GM18870 (cell line): ENCODE results near the gene B3GNT4.
"Not testable (repeated sequence)": the region's sequence is repeated elsewhere in the genome, so short reads cannot be mapped to it uniquely, and the experiment has no call there.

Source experiments
- ATAC-seq: cut with Tn5 transposase; IDR thresholded peaks from one replicate; pipeline ENCODE4 v1.9.1; 2021; ENCODE audit warnings: moderate library complexity; ENCODE audit not compliant: unreplicated experiment

Gene B3GNT4

GRCh38 chr12:122187466-122187865 lies 16.0 kb upstream of the B3GNT4 start:
- no peak for ATAC-seq

GRCh38 chr12:122189626-122190475 lies 13.7 kb upstream of the B3GNT4 start:
- ATAC-seq: no peak

DNA sequence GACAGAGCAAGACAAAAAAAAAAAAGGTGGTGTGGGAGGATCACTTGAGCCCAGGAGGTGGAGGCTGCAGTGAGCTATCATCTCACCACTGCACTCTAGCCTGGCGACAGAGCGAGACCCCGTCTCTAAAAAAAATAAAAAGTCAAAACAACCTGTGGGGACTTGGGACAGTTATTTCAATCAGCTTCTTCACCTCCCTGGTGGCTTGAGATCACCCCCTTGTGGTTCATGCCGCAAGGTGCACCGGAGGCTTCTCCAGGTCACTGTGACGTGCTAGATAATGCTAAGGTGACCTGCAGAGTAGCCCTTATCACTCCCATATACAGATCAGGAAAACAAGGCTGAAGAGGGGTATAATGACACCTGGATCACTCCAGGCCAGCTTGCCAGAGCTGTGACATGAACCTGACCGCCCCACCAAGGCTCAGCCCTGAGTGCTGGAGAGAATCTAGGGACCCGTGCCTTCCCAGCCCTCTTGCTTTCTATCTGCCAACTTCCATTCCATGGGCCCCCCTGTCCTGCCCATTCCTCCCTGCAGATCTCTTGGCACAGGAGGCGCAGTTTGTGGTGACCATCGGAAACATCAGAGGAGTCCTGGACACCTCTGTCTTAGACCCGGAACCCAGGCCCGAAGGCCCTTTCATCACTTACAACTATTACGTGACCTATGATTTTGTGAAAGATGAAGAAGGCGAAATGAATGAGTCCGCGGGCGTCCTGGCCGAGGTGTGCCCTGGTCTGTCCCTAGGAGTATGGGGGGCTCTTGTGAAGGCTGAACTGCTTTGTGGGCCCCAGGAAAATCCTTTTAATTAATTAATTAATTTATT lies 12.5 kb upstream of the B3GNT4 start:
- no peak for ATAC-seq

- no peak for ATAC-seq
These were observed 11.1 kb upstream of the B3GNT4 start for GRCh38 chr12:122192441-122192840.

DNA sequence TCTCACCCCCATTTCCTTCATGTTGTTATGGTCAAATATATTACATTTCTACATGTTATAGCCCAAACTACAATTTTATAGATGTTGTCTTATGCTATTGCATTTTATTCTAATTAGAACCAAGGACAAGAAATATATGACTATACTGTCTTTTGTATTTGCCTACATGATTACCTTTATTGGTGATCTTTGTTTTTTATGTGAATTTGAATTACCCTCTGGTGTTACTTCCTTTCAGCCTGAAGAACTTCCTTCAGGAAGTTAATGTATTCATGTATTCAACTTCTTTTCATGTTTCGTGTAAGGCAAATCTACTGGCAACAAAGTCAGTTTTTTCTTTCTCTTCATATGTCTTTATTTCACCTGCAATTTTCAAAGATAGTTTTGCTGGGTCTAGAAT lies 8.7 kb upstream of the B3GNT4 start:
- no peak for ATAC-seq

DNA sequence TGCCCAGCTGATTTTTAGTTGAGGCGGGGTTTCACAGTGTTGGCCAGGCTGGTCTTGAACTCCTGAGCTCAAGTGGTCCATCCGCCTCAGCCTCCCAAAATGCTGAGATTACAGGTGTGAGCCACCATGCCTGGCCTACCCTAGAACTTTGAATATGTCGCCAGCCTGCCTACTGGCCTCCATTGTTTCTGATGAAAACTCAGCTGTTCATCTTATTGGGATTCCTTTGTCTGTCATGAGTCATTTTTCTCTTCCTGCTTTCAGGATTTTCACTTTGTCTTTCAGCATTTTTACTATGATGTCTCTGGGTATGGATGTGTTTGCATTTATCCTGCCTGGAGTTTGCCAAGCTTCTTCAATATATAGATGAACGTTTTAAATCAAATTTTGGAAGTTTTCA lies 8.1 kb upstream of the B3GNT4 start:
- ATAC-seq: no peak

DNA sequence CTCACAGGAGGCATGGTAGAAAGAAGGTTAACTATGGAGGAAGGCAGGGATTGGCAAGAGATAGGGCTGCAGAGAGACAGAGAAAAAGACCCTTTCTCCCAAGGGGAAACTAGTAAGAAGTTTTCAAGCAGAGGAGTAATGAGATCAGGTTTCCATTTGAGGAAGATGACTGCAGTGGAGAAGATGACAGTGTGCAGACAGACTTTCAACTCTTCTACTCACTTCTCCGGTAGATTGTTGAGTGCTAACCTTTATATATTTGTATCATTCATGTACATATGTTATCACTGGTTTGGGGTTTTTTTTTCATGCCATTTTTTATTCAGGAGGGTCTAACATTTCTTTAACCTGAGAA lies 5.9 kb upstream of the B3GNT4 start:
- no peak for ATAC-seq

- ATAC-seq: no peak
These were observed 3.8 kb upstream of the B3GNT4 start for GRCh38 chr12:122199484-122200355.

- ATAC-seq: no peak
These were observed 2.9 kb upstream of the B3GNT4 start for GRCh38 chr12:122200541-122201175.

DNA sequence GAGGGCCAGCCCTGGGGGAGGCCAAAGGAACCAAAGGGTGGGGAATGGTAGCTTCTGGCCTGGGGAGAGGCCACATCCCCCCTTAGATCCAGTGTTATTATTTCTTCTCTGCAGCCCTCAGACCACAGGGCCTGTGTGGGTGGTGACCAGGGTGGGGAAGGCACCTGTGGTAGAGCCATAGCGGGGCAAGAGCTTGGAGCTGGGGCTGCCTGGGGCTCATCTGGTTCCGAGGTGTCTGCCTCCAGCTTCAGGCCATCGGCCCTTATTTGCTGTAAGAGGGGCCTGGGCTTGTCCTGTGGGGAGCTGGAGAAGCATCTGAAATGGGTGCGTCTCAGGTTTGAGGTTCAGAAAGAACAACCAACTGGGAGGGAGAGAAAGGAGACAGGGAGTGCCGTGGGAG lies 2.1 kb upstream of the B3GNT4 start:
- no peak for ATAC-seq

DNA sequence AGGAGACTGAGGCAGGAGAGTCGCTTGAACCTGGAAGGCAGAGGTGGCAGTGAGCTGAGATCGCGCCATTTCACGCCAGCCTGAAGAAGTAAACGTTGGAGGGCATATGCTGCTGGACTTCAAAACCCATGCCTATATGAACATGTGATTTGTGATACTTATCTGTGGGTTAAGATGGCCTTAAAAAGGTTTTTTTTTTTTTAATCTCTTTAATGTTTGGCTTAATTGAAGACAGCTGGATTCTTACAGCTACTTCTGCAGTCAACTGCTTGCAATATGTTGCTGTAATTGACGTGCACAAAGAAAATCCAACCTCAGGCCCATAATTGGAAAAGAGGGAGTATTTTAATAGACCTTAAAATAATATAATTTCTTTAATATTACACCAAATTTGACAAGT lies 1.5 kb upstream of the B3GNT4 start:
- ATAC-seq: no peak

DNA sequence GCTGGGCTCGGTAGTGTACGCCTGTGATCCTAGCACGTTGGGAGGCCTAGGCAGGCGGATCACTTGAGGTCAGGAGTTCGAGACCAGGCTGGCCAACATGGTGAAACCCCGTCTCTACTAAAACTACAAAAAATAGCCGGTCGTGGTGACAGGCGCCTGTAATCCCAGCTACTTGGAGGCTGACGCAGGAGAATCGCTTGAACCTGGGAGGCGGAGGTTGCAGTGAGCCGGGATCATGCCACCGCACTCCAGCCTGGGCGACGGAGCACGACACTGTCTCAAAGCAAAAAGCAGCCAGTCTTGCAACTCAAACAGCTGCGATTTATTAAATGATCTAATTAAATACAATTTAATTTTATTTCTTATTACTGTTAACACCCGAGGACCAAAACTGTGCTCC lies 698 bp upstream of the B3GNT4 start:
- not testable (repeated sequence) for ATAC-seq

DNA sequence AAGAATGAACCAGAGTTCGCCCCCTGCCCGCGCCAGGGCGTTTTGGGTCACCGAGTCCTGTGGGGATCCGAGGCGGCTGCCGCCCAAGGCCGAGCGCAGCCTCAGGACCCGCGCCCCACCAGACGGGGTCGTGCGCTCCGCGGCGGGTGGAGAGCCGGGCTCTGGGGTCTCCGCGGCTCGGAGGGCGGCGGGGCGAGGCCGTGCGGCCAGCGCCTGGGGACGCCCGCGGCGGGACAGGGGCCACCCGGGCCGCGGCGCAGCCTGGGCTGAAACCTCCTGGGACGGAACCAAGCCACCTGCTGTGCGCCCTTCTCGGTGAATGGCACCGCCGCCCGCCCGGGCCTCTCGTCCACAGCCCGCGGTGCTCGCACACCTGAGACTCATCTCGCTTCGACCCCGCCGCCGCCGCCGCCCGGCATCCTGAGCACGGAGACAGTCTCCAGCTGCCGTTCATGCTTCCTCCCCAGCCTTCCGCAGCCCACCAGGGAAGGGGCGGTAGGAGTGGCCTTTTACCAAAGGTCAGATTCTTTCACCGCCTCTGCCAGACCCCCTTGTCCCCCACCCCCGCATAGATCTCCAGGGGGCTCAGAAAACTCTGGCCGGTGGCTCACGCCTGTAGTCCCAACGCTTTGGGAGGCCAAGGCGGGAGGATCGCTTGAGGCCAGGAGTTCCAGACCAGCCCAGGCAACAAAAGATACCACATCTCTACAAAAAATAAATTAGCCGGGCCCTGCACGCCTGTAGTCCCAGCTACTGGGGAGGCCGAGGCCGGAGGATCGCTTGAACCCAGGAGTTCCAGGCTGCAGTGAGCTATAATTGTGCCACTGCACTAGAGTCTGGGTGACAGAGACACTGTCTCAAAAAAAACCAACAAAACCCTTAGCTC lies 901 bp downstream of the B3GNT4 start:
- ATAC-seq: no peak

DNA sequence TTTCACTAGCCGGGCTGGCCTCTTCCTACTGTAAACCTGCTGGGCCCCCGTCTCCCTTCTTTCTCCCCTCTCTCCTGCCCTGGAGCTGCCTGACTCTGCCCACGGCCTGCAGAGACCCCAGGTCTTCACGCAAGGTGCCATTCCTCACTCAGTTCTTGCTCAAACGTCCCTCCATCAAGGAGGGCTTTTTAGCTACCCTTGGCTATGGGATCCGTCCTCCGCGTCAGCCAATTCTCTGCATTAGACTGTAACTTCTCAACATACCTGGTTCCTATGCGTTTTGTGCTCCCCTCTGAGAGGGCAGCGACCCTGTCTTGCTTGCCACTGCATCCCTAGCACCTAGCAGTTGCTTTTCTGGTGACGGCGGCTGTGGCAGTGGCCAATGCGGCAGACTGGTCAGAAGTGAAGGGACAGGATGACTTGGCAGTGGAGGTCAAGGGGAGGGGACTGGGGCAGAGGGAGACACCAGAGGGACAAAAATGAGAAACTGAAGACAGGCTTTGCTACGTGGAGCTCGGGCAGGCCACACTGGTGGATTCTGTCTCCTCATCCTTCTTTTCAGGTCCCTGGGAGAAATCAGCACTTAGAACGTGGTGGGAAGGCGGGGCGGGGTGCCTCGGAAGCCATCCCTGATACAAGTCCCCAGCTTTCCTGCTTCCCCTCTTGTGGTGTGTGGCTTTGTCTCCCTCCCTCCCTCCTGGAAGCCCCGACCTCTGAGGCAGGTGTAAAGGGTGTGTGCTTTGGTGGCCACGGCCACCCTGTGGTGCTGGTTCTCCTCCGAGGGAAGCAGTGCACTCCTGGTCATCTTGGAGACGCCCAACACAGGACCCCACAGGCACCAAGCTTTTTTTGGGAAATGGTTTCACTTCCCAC lies 1.8 kb downstream of the B3GNT4 start:
- ATAC-seq: no peak

GRCh38 chr12:122206111-122206881 lies 2.8 kb downstream of the B3GNT4 start:
- no peak for ATAC-seq

- ATAC-seq: no peak
These were observed 3.5 kb downstream of the B3GNT4 start for GRCh38 chr12:122206976-122207375.

GRCh38 chr12:122207391-122207790 lies 3.9 kb downstream of the B3GNT4 start:
- no peak for ATAC-seq
